Osteoblast (primary cell): ENCODE measurements around the gene OR5H14. TPM values are rescaled to one million over a fixed set of nuclear protein-coding genes. Genes with fewer than 3 reads are reported as not detected.

ENCODE experiments used
- DNase-seq: peaks from one replicate; pipeline ENCODE4 v3.0.0; 2011; ENCODE audit warnings: low spot score, mixed read lengths; ENCODE audit not compliant: insufficient read length; ENCODE audit errors: missing footprints
- H2AFZ ChIP-seq: 2 replicates; pipeline ENCODE4 v1.6.0; 2011; ENCODE audit warnings: mild to moderate bottlenecking, low read length
- H3K27ac ChIP-seq: 2 replicates; pipeline ENCODE4 v1.5.1; 2011; ENCODE audit warnings: mild to moderate bottlenecking, low read depth, low read length, moderate library complexity
- H3K27me3 ChIP-seq: 2 replicates; pipeline ENCODE4 v1.6.0; 2012; ENCODE audit warnings: mild to moderate bottlenecking, control low read depth, inconsistent platforms, low read length, moderate library complexity; ENCODE audit not compliant: insufficient read depth
- H3K36me3 ChIP-seq: 2 replicates; pipeline ENCODE4 v1.5.1; 2011; ENCODE audit warnings: mild to moderate bottlenecking, low read length, control low read depth, moderate library complexity; ENCODE audit not compliant: insufficient read depth
- H3K4me1 ChIP-seq: 2 replicates; pipeline ENCODE4 v1.5.1; 2011; ENCODE audit warnings: mild to moderate bottlenecking, low read length, control low read depth, moderate library complexity; ENCODE audit not compliant: insufficient read depth
- H3K4me2 ChIP-seq: 2 replicates; pipeline ENCODE4 v1.6.0; 2011; ENCODE audit warnings: mild to moderate bottlenecking, low read length; ENCODE audit not compliant: insufficient read depth
- H3K4me3 ChIP-seq: fragments of 200-600 bp; sonication (generic); 3 replicates; pipeline ENCODE4 v1.5.1; 2012; ENCODE audit warnings: mild to moderate bottlenecking, low read length, inconsistent platforms; ENCODE audit not compliant: insufficient read depth
- H3K79me2 ChIP-seq: 2 replicates; pipeline ENCODE4 v1.6.0; 2012; ENCODE audit warnings: mild to moderate bottlenecking, low read length, control low read depth, inconsistent platforms; ENCODE audit not compliant: insufficient read depth
- H3K9me3 ChIP-seq: 2 replicates; pipeline ENCODE4 v1.5.1; 2011; ENCODE audit warnings: low read depth, low read length, control low read depth
- H4K20me1 ChIP-seq: 2 replicates; pipeline ENCODE4 v1.6.0; 2012; ENCODE audit warnings: mild to moderate bottlenecking, low read length, control low read depth; ENCODE audit not compliant: insufficient read depth
- CTCF ChIP-seq: IDR thresholded peaks from 2 replicates; pipeline ENCODE4 v1.5.1; 2011; ENCODE audit warnings: mild to moderate bottlenecking, low read depth, low read length, moderate library complexity; ENCODE audit errors: extremely low read depth
- total RNA-seq: library from RNA; depleted of rRNA; stranded (reverse); fragments of >200 nt; gene quantifications from 2 replicates; pipeline ENCODE4 v1.2.3, GENCODE V29; 2012

The OR5H14 gene
- total RNA-seq, 1 donor: not detected

DNA sequence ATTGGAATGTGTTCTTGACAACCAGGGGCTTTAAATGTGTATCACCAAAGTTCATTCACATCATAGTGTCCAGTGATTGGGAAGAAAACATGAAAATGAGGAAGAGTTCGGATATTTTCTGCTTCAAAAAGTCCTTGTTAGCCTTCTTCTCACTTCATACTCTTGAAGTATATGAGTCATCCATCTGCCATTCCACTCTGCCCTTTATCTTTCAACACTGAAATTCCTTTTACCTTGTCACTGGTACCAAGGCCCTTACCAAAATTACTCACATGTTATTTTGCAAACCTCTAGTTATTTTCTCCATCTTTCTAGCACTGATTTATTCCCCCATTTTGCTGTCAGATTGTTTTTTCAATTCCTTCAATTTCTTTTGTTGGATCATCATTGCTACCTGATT is 51.7 kb downstream of the OR5H14 start:
- no peak overlapping the region for H3K27ac ChIP-seq
- no peaks in the 10 kb centered on the region for H4K20me1 ChIP-seq
- no peak overlapping the region for H2AFZ ChIP-seq
- H3K9me3 ChIP-seq: no peaks in the 10 kb centered on the region
- H3K4me2 ChIP-seq: no peak overlapping the region
- H3K36me3 ChIP-seq: no peaks in the 10 kb centered on the region
- H3K79me2 ChIP-seq: no peaks in the 10 kb centered on the region
- H3K4me3 ChIP-seq: no peak overlapping the region
- TF ChIP-seq CTCF: no peak
- no peak for DNase-seq
- no peaks in the 10 kb centered on the region for H3K27me3 ChIP-seq
- no peaks in the 10 kb centered on the region for H3K4me1 ChIP-seq

Other genes with a start within 250 kb of the OR5H14 start
- 27.1 and 28.0 TPM in 2 replicates for gene RIOX2, start 175.0 kb upstream of the OR5H14 start, total RNA-seq
- gene GABRR3, start 112.2 kb upstream of the OR5H14 start, total RNA-seq: not detected in 2 replicates
- gene OR5AC2, start 60.3 kb upstream of the OR5H14 start, total RNA-seq: not detected in 2 replicates
- gene OR5H1, start 16.8 kb upstream of the OR5H14 start, total RNA-seq: not detected in 2 replicates
- gene OR5H15, start 19.2 kb downstream of the OR5H14 start, total RNA-seq: not detected in 2 replicates
- gene OR5H6, start 116.8 kb downstream of the OR5H14 start, total RNA-seq: not detected in 2 replicates
- gene OR5H2, start 135.0 kb downstream of the OR5H14 start, total RNA-seq: not detected in 2 replicates
- gene OR5K4, start 206.4 kb downstream of the OR5H14 start, total RNA-seq: not detected in 2 replicates
- gene OR5K3, start 243.2 kb downstream of the OR5H14 start, total RNA-seq: not detected in 2 replicates